Measurements from ENCODE around the gene C2orf66. TPM values are rescaled to one million over a fixed set of nuclear protein-coding genes. Genes with fewer than 3 reads are reported as not detected.

The C2orf66 gene
- total RNA-seq, 1 experiment from 2014 or later: 0.22 TPM

DNA sequence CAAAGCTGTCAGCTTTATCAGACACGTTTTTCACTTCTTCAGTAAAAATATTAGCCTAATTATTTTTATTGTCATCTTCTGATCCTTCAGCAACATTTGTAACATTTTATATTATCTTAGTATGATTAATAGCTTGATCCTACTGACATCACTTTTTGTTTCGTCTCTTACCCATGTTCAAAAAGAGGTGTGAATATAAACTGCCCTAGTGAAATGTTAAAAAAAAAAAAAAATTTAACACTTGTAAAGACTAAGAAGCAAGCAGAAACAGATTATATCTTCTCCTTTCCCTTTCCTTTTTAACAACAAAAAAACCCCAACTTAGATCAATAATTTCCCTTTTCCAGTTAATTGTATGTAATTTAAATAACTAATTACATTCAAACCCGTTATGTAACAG is 36.2 kb upstream of the C2orf66 start:
- no peaks in the 10 kb centered on the region for H3K79me2 ChIP-seq (ENCODE audit: low read depth)
- H3K9me3 ChIP-seq (ENCODE audit: insufficient read depth, low read depth): no peaks in the 10 kb centered on the region
- intact Hi-C loops (cut with micrococcal nuclease; ENCODE audit: unreplicated experiment): no loop called here
- H3K4me3 ChIP-seq: no peak overlapping the region
- DNase-seq: no peak
- H3F3A ChIP-seq (ENCODE audit: insufficient read depth, low read depth): no peaks in the 10 kb centered on the region
- no peaks in the 10 kb centered on the region for H3K36me3 ChIP-seq (ENCODE audit: low read depth)
- H4K20me1 ChIP-seq (ENCODE audit: insufficient read depth): no peaks in the 10 kb centered on the region
- ChIA-PET CTCF (no interaction called here), POLR2A (ENCODE audit: unreplicated experiment) (no interaction called here)
- H3K9me2 ChIP-seq (ENCODE audit: insufficient read depth): no peaks in the 10 kb centered on the region
- H3K27me3 ChIP-seq (ENCODE audit: insufficient read depth, low read depth): no peaks in the 10 kb centered on the region
- H3K4me2 ChIP-seq: no peak overlapping the region
- H3K27ac ChIP-seq: no peak overlapping the region
- H2AFZ ChIP-seq: no peak overlapping the region
- no peak for TF ChIP-seq EZH2 (IDR thresholded peaks at IDR 0.05; ENCODE audit: low read depth)
- TF ChIP-seq, protein P1, sequence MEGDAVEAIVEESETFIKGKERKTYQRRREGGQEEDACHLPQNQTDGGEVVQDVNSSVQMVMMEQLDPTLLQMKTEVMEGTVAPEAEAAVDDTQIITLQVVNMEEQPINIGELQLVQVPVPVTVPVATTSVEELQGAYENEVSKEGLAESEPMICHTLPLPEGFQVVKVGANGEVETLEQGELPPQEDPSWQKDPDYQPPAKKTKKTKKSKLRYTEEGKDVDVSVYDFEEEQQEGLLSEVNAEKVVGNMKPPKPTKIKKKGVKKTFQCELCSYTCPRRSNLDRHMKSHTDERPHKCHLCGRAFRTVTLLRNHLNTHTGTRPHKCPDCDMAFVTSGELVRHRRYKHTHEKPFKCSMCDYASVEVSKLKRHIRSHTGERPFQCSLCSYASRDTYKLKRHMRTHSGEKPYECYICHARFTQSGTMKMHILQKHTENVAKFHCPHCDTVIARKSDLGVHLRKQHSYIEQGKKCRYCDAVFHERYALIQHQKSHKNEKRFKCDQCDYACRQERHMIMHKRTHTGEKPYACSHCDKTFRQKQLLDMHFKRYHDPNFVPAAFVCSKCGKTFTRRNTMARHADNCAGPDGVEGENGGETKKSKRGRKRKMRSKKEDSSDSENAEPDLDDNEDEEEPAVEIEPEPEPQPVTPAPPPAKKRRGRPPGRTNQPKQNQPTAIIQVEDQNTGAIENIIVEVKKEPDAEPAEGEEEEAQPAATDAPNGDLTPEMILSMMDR (conservative IDR thresholded peaks at IDR 0.05): no peak
- no TSS peak for BruUV-seq (replicated peaks)
- no peaks in the 10 kb centered on the region for H3K4me1 ChIP-seq (replicated peaks; ENCODE audit: insufficient read depth)

DNA sequence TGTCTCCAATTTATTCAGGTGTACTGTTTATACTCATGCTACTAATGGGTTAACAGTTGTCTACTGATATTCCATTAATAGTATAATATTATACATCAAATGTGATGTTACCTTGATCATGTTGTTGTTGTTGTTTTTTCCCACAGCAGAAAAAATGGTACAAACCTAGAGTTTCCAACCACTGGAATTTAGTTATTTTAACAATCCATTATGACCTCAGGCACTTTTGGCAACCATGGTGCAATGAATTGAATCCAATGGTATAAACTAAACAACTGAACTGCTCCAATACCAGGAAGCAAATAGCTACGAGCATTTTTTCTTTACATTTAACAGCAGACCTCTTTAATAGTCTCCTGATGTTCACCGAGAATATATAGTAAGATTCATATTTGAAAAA is 31.0 kb upstream of the C2orf66 start:
- ChIA-PET CTCF (no interaction called here), POLR2A (ENCODE audit: unreplicated experiment) (no interaction called here)
- Histone ChIP-seq H3K27me3 (ENCODE audit: insufficient read depth, low read depth) (no peaks in the 10 kb centered on the region), H3K4me3 (no peak overlapping the region), H3F3A (ENCODE audit: insufficient read depth, low read depth) (peaks cover 5% of the 10 kb centered on the region; the same call in 1 of the 2 replicates), H3K36me3 (ENCODE audit: low read depth) (no peaks in the 10 kb centered on the region), H2AFZ (no peak overlapping the region), H3K9me2 (ENCODE audit: insufficient read depth) (no peaks in the 10 kb centered on the region), H3K79me2 (ENCODE audit: low read depth) (no peaks in the 10 kb centered on the region), H3K27ac (no peak overlapping the region), H3K4me2 (no peak overlapping the region), H4K20me1 (ENCODE audit: insufficient read depth) (no peaks in the 10 kb centered on the region), H3K9me3 (ENCODE audit: insufficient read depth, low read depth) (no peaks in the 10 kb centered on the region), H3K4me1 (replicated peaks; ENCODE audit: insufficient read depth) (peaks cover 16% of the 10 kb centered on the region)
- TF ChIP-seq, protein P1 (conservative IDR thresholded peaks at IDR 0.05): no peak
- no peak for TF ChIP-seq EZH2 (IDR thresholded peaks at IDR 0.05; ENCODE audit: low read depth)
- no TSS peak for BruUV-seq (replicated peaks)
- DNase-seq: no peak
- intact Hi-C loops (cut with micrococcal nuclease; ENCODE audit: unreplicated experiment): no loop called here

DNA sequence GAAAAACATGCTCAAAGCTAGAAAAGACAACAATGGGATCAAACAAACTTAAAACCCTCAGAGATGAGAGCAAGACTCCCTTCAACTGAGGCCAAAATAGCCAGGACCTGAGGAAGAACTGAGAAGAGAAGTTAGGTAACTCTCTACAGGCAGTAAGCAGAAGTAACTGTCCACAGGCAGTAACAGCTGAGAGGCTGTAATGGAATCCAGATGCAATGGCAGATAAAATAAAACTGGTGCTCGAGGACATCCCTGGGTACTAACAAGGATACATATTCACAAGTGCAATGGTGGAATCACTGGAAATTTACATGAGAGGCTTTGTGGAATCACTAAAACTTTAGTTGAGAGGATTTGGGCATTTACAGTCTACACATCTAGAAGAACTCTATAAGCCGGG is 30.4 kb upstream of the C2orf66 start:
- H3K9me3 ChIP-seq (ENCODE audit: insufficient read depth, low read depth): no peaks in the 10 kb centered on the region
- no peaks in the 10 kb centered on the region for H3K79me2 ChIP-seq (ENCODE audit: low read depth)
- no peak overlapping the region for H3K27ac ChIP-seq
- no peaks in the 10 kb centered on the region for H3K9me2 ChIP-seq (ENCODE audit: insufficient read depth)
- H3K4me1 ChIP-seq (replicated peaks; ENCODE audit: insufficient read depth): peaks cover 16% of the 10 kb centered on the region
- TF ChIP-seq, protein P1 (conservative IDR thresholded peaks at IDR 0.05): no peak
- TF ChIP-seq EZH2 (IDR thresholded peaks at IDR 0.05; ENCODE audit: low read depth): no peak
- DNase-seq: no peak
- no peaks in the 10 kb centered on the region for H3K36me3 ChIP-seq (ENCODE audit: low read depth)
- no peak overlapping the region for H3K4me2 ChIP-seq
- H4K20me1 ChIP-seq (ENCODE audit: insufficient read depth): no peaks in the 10 kb centered on the region
- BruUV-seq (replicated peaks): no TSS peak
- peaks cover 5% of the 10 kb centered on the region; the same call in 1 of the 2 replicates for H3F3A ChIP-seq (ENCODE audit: insufficient read depth, low read depth)
- POLR2A ChIA-PET (ENCODE audit: unreplicated experiment): no interaction called here
- no peaks in the 10 kb centered on the region for H3K27me3 ChIP-seq (ENCODE audit: insufficient read depth, low read depth)
- no peak overlapping the region for H2AFZ ChIP-seq
- H3K4me3 ChIP-seq: no peak overlapping the region
- intact Hi-C loops (cut with micrococcal nuclease; ENCODE audit: unreplicated experiment): no loop called here
- CTCF ChIA-PET: no interaction called here

Measured in PC-9 (cell line).